Measurements from ENCODE around the gene F7.

F7 gene

DNA sequence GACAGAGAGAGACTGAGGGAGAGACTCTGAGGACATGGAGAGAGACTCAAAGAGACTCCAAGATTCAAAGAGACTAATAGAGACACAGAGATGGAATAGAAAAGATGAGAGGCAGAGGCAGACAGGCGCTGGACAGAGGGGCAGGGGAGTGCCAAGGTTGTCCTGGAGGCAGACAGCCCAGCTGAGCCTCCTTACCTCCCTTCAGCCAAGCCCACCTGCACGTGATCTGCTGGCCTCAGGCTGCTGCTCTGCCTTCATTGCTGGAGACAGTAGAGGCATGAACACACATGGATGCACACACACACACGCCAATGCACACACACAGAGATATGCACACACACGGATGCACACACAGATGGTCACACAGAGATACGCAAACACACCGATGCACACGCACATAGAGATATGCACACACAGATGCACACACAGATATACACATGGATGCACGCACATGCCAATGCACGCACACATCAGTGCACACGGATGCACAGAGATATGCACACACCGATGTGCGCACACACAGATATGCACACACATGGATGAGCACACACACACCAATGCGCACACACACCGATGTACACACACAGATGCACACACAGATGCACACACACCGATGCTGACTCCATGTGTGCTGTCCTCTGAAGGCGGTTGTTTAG, 13.7 kb downstream of the F7 start:
- TF ChIP-seq, protein P1, sequence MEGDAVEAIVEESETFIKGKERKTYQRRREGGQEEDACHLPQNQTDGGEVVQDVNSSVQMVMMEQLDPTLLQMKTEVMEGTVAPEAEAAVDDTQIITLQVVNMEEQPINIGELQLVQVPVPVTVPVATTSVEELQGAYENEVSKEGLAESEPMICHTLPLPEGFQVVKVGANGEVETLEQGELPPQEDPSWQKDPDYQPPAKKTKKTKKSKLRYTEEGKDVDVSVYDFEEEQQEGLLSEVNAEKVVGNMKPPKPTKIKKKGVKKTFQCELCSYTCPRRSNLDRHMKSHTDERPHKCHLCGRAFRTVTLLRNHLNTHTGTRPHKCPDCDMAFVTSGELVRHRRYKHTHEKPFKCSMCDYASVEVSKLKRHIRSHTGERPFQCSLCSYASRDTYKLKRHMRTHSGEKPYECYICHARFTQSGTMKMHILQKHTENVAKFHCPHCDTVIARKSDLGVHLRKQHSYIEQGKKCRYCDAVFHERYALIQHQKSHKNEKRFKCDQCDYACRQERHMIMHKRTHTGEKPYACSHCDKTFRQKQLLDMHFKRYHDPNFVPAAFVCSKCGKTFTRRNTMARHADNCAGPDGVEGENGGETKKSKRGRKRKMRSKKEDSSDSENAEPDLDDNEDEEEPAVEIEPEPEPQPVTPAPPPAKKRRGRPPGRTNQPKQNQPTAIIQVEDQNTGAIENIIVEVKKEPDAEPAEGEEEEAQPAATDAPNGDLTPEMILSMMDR (conservative IDR thresholded peaks at IDR 0.05; ENCODE audit: low read depth): no peak
- no peak overlapping the region for H3K27ac ChIP-seq
- CTCF ChIA-PET: interaction anchor here (0.7 kb wide), 1 partner anchor 83 kb away, joined by 3 read pairs; no protein-coding TSS in a partner anchor
- POLR2A ChIA-PET (ENCODE audit: low non-redundant PET): no interaction called here
- no peak for DNase-seq (ENCODE audit: low spot score)

- DNase-seq (ENCODE audit: low spot score): no peak
- H3K27ac ChIP-seq: no peak overlapping the region
- ChIA-PET POLR2A (ENCODE audit: low non-redundant PET) (no interaction called here), CTCF (interaction anchor here (0.7 kb wide), 1 partner anchor 83 kb away, joined by 3 read pairs; no protein-coding TSS in a partner anchor)
- TF ChIP-seq, protein P1 (conservative IDR thresholded peaks at IDR 0.05; ENCODE audit: low read depth): no peak
Observed at GRCh38 chr13:113119822-113120189, 14.2 kb downstream of the F7 start.

DNA sequence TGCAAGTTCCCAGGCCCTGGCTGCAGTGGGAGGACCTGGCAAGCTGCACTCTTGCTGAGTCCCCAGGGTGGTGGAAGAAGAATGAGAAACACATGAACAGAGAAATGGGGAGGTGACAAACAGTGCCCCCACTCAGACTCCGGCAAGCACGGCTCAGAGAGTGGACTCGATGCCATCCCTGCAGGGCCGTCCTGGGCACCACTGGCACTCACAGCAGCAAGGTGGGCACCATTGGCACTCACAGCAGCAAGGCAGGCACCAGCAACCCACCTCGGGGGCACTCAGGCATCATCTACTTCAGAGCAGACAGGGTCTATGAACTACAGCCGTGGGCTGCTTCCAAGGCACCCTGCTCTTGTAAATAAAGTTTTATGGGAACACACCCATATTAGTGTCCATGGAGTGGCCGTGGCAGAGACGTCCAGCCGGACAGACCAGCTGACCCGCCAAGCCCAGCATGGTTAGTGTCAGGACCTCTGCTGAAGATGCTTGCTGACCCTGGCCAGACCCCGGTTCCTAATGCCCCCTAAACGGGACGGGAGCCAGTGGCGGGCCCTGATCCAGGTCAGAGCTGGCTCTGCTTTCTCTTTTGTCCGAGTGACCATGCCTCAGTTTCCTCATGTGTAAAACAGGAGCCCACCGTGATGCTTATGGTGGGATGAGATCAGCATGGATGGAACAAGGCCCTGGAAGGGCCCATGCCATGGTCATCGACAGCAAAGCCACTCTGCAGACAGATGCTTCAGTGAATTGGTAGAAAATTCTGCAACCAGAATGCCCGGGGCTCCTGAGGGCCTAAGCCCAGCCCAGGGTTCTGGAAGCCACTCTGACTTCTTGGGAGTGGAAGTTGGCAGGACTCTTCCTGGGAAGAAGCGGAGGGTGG, 14.9 kb downstream of the F7 start:
- DNase-seq (ENCODE audit: low spot score): no peak
- CTCF ChIA-PET: no interaction called here
- TF ChIP-seq, protein P1 (conservative IDR thresholded peaks at IDR 0.05; ENCODE audit: low read depth): no peak
- POLR2A ChIA-PET (ENCODE audit: low non-redundant PET): no interaction called here
- H3K27ac ChIP-seq: no peak overlapping the region

DNA sequence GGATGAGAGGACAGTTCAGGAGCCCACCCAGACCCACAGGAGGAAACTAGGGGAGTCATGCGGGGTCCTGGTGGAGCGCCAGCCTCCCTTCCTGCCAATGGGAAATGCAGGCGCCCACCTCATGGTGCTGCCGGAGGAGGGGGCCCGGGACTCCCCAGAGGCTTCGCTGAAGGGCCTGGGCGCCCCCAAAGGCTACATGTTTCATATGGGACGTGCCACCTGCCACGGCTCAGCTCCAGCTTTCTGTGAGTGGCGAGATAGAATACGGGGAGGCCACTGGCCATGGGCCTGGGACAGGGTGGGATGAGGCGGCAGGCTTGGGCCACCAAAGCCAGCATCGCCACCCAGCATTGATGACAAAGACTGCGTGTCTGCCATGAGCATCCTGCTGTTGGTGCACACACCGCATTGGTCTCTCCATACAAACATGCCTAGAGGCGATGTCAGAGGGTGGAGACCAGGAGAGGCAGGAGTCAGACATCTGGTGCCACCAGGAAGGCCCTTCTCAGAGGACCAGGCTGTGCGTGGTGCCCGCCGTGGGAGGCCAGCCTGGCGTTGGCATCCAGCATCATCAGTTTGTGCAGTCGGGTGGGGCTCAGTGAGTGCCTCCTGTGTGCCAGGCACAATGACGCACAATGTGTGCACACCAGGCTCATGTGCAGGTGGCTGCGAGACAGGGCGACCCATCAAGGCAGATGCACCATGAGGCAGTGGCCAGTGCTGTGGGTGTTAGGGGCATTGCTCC, 15.8 kb downstream of the F7 start:
- CTCF ChIA-PET: no interaction called here
- POLR2A ChIA-PET (ENCODE audit: low non-redundant PET): no interaction called here
- H3K27ac ChIP-seq: no peak overlapping the region
- TF ChIP-seq, protein P1 (conservative IDR thresholded peaks at IDR 0.05; ENCODE audit: low read depth): no peak
- DNase-seq (ENCODE audit: low spot score): no peak

GRCh38 chr13:113121928-113122471, 16.4 kb downstream of the F7 start:
- DNase-seq (ENCODE audit: low spot score): no peak
- ChIA-PET POLR2A (ENCODE audit: low non-redundant PET) (no interaction called here), CTCF (interaction anchor here (0.6 kb wide), 1 partner anchor 85 kb away, joined by 3 read pairs; no protein-coding TSS in a partner anchor)
- no peak overlapping the region for H3K27ac ChIP-seq
- TF ChIP-seq, protein P1 (conservative IDR thresholded peaks at IDR 0.05; ENCODE audit: low read depth): no peak
